GM10248 (cell line): ENCODE results near the gene PWWP2A.

Source experiments
- CTCF ChIA-PET: fragments of 300-600 bp; sonication (Branson Sonifier 250); formaldehyde crosslinking; extraction: SDS; loops from one replicate; lab custom pipeline; 2021; ENCODE audit warnings: antibody characterized with exemption; lab: Yijun Ruan, JAX
- POLR2A ChIA-PET: fragments of 350-650 bp; sonication (Branson Sonifier 250); formaldehyde crosslinking; extraction: SDS; loops from one replicate; lab custom pipeline; 2020; ENCODE audit warnings: antibody characterized with exemption; lab: Yijun Ruan, JAX
- DNase-seq: peaks from one replicate; pipeline ENCODE4 v3.0.0; 2012; ENCODE audit errors: extremely low spot score
- CTCF ChIP-seq: IDR thresholded peaks from 2 replicates; pipeline ENCODE4 v1.5.1; 2012; ENCODE audit warnings: mild to moderate bottlenecking, low read depth; ENCODE audit errors: extremely low read depth, missing control alignments, control extremely low read depth

PWWP2A gene

GRCh38 chr5:160092514-160092913, 26.7 kb downstream of the PWWP2A start:
- ChIA-PET CTCF (interaction anchor here (0.7 to 3.9 kb wide), 5 partner anchors 8 to 253 kb away, joined by 3 to 18 read pairs (median 8); no protein-coding TSS in a partner anchor), POLR2A (no interaction called here)
- TF ChIP-seq CTCF: no peak
- no peak for DNase-seq

GRCh38 chr5:160090059-160090458, 29.2 kb downstream of the PWWP2A start:
- TF ChIP-seq CTCF: no peak
- ChIA-PET POLR2A (no interaction called here), CTCF (interaction anchor here (1.6 to 3.9 kb wide), 2 partner anchors 9 to 68 kb away, joined by 6 to 18 read pairs; no protein-coding TSS in a partner anchor)

GRCh38 chr5:160089531-160089930, 29.7 kb downstream of the PWWP2A start:
- DNase-seq: no peak
- no peak for TF ChIP-seq CTCF
- ChIA-PET POLR2A (no interaction called here), CTCF (interaction anchor here (0.9 to 3.9 kb wide), 4 partner anchors 8 to 67 kb away, joined by 3 to 18 read pairs (median 4); no protein-coding TSS in a partner anchor)

More at GRCh38 chr5:160090059-160090458, 29.2 kb downstream of the PWWP2A start:
- DNase-seq: no peak

GRCh38 chr5:160088805-160089204, 30.4 kb downstream of the PWWP2A start:
- DNase-seq: no peak
- ChIA-PET CTCF (interaction anchor here (0.9 to 3.9 kb wide), 4 partner anchors 8 to 67 kb away, joined by 3 to 18 read pairs (median 4); no protein-coding TSS in a partner anchor), POLR2A (no interaction called here)
- TF ChIP-seq CTCF: no peak

- DNase-seq: no peak
- POLR2A ChIA-PET: no interaction called here
- CTCF ChIA-PET: interaction anchor here (0.7 kb wide), 1 partner anchor 32 kb away, joined by 3 read pairs; no protein-coding TSS in a partner anchor
- TF ChIP-seq CTCF: no peak
These were observed 32.1 kb downstream of the PWWP2A start for GRCh38 chr5:160087199-160087598.

GRCh38 chr5:160084144-160084543, 35.1 kb downstream of the PWWP2A start:
- DNase-seq: no peak
- ChIA-PET POLR2A (no interaction called here), CTCF (interaction anchor here (1.2 to 2.7 kb wide), 4 partner anchors 9 to 261 kb away, joined by 3 to 14 read pairs (median 5); no protein-coding TSS in a partner anchor)
- no peak for TF ChIP-seq CTCF
